GM18861 (cell line): ENCODE data around the gene HOXD12.

ENCODE experiments used
- ATAC-seq: cut with Tn5 transposase; IDR thresholded peaks from one replicate; pipeline ENCODE4 v1.9.1; 2021; ENCODE audit not compliant: unreplicated experiment

HOXD12 gene

DNA sequence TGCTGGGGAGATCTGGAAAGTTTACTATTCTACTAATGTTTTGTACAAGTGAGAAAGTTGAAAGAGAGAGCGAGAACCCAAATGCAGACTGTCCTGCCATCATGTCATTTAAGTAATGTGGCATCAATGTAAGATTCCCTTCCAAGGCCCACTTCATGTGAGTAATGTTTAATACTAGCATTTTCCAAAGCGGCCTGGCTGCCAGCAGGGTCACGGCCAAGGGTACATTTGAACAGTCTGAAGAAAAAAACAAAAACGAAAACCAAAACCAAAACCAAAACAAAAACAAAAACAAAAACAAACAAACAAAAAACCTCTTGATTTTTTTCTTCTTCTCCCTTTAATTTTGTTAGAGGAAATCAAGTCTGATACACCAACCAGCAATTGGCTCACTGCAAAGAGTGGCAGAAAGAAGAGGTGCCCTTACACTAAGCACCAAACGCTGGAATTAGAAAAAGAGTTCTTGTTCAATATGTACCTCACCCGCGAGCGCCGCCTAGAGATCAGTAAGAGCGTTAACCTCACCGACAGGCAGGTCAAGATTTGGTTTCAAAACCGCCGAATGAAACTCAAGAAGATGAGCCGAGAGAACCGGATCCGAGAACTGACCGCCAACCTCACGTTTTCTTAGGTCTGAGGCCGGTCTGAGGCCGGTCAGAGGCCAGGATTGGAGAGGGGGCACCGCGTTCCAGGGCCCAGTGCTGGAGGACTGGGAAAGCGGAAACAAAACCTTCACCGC is 19.2 kb downstream of the HOXD12 start:
- ATAC-seq = no peak

DNA sequence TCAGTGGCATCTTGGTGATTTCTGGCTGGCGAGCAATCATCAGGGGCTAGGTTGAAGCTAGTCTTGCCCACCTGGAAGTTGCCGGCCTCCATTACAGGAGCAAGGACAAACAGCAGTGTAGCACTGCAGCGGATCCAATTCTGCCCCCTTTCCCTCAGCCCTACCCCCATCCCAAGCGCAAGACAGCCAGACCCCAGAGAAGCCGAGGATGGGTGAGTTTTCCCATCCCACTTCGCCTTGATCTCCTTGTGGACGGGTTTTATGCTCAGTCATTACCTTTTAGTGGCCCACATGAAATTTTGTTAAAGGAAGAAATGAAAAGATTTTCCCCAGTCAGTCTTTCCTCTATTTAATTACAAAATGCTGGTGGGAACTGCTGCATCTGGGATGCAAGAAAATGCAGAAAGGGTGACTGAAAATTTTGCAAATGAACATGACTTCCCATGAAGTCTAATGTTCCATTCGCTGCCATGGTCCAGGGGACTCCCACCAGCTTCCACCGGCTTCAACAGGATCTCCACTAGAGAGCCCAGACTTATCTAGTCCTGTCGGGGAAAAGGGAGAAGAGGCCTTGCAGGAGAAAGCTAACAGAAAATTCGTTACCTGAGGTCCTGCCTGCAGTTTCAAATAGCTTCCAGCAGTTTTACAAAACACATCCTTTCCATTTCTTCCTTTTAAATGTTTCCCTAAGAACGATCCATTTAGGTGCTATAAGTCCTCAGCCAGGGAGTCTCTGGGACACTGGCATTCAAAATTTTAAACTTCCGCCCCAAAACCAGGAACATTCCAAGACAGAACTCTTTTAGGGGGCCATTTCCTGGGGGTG is 21.0 kb downstream of the HOXD12 start:
- ATAC-seq = no peak

DNA sequence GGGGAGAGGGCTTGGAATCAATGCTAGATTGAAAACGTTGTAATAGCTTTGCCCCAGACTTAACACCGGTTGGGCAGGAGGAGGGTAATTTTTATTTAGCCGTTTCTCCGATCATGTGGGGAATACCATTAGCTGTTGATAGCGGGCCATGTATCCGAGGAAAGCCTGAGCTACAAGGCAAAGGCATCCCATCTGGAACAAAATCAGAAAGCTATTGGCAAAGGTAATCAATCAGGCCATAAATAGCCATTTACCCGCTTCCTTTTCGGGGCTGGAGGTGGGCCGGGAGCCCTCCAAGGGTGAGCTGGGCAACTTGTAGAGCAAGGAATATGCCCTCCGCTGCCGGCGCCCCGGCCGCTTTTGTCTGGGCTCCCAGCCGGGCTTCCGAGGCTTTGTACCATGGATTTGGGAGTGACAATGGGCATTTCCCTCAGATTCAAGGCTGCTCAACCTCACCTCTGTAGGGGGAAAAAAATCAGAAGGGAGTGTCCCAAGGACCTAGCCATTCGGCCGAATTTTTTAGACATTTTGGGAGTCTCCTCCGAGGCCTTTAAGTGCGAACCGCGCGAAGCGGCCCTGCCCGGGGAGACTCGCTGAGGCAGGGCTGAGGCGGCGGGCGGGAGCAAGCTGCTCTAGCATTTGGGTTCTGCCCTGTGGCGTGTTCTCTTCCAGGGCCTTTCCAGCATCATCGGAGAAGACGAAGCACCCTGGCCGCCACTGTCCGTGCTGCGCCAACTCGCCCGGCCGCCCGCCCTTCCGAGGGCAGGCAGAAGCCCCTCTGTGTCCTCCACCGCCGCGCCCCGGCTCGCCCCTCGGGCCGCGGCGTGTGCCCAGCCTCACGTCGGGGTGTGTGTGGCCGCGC is 21.8 kb downstream of the HOXD12 start:
- no peak for ATAC-seq

DNA sequence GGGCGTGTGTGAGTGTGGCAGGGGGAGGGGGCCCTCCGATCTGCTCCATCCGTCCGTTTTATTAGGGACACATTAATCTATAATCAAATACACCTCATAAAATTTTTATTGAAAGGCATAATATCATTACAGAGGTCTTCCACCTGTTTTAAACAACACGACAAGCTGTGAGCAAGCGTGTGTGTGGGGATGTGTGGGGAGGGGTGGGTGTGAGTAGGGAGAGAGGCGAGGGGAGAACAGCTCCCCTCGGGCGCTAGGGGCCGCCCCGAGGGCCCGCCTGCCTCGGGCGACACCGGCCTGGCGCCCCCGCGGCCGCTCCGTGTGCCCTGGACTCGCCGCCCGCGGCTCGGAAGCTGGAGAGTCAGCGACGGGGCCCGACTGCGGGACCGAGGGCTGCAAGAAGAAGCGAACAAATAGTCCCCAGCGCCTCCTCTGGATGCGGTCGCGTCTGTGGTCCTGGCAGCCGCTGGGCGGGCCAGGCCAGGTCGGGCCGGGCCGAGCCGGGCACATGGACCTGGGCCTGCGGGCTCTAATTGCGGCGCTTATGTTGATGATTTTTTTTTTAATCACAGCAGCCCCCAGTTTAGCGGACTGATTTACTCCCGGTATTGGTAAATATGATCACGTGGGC is 22.6 kb downstream of the HOXD12 start:
- ATAC-seq = no peak

DNA sequence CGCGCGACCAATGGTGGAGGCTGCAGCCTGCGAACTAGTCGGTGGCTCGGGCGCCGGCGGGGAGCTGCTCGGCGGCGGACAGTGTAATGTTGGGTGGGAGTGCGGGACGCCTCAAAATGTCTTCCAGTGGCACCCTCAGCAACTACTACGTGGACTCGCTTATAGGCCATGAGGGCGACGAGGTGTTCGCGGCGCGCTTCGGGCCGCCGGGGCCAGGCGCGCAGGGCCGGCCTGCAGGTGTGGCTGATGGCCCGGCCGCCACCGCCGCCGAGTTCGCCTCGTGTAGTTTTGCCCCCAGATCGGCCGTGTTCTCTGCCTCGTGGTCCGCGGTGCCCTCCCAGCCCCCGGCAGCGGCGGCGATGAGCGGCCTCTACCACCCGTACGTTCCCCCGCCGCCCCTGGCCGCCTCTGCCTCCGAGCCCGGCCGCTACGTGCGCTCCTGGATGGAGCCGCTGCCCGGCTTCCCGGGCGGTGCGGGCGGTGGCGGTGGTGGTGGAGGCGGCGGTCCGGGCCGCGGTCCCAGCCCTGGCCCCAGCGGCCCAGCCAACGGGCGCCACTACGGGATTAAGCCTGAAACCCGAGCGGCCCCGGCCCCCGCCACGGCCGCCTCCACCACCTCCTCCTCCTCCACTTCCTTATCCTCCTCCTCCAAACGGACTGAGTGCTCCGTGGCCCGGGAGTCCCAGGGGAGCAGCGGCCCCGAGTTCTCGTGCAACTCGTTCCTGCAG is 23.3 kb downstream of the HOXD12 start, which contains the start of gene HOXD9:
TSS of gene HOXD9 (plus strand) at position 37 of the 728 bp plus-strand sequence. CDS start at position 87, 50 bp downstream.
- no peak for ATAC-seq

DNA sequence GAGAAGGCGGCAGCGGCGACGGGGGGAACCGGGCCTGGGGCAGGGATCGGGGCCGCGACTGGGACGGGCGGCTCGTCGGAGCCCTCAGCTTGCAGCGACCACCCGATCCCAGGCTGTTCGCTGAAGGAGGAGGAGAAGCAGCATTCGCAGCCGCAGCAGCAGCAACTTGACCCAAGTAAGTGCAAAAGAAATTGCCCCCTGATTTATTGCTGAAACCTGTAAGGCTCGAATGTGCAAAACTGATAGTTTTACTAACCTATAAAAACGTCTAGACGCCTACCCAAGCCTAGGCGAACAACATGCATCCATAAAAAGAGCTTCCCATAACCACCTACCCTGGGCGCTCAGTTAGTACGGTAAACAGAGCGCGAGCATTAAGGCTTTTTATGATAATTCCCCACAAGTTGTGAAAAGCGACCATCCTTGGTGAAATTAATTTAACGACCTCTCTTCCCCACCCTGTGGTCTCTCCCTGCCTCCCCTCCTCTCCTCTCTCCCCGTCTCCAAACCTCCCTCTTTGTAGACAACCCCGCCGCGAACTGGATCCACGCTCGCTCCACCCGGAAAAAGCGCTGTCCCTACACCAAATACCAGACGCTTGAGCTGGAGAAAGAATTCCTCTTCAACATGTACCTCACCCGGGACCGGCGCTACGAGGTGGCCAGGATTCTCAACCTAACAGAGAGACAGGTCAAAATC is 24.0 kb downstream of the HOXD12 start:
- no peak for ATAC-seq

DNA sequence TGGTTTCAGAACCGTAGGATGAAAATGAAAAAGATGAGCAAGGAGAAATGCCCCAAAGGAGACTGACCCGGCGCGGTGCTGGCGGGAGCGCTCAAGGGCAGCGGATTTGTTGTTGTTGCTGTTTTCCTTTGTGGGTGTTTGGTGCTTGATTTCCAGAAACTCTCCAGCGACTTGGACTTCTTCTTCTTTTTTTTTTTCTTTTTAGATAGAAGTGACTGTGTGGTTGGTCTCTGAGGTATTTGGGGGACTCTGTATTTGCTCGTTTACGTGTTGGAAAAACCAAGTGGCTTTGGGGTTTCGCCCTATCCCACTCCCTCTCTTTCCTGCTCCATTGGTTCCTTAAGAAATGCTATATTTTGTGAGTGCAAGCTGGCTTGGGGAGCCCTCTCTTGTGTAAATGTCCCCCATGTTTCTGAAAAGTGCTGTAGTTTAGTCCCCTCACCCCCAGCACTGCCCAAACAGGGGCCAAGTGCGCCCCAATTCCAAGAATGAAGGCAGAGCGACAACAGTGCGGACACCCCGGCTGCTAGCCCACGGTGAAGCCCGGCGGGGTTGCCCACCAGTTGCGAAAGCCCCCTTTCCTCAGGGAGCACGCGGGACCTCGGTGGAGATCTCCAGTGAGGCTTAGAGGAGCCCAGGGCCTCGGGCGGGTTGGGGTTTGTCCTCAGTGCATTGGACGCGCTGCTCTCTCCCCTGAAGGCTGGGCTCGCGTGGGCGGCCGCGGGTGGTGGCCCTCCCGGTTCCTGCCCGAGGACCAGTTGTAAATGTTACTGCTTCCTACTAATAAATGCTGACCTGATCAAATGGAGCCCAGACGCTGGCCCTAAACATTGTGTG is 24.7 kb downstream of the HOXD12 start:
- no peak for ATAC-seq

DNA sequence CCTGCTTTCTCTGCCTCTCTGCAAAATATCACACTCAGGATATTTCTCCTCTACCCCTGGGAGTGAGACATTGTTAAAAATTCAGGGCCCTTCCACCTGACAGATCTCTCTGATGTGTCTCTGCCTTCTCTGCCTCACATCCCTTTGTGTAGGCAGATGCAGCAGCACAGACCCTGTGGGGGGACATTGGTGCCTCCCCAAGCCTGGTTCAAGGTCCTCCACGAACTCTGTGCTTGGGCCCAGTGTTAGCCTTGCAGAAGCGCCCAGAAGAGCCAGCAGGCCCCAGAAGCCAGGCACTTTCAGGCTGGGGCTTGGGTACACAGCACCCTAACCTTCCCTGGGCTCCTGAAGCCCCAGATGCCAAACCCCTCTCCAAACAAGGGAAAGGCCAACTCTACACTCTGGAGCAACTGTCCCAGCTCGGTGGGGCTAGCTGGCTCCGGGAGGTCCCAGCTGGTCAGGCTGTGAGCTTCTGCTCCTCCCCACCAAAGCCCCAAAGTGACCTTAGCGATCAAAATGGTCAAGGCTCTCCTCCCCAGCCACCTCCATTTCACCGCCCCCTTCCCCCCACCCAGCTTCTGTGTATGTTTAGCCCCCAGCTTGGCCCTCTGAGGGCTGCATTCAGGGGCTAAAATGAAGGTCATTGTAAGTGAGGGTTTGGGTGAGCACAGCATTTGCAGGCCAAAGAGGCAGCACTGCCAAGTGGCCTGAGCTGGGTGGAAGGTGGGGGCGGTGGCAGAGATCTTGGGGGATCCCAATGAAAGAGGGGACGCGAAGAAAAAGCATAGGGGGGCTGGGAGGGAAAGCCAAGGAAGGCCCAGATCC is 25.6 kb downstream of the HOXD12 start:
- ATAC-seq = no peak

DNA sequence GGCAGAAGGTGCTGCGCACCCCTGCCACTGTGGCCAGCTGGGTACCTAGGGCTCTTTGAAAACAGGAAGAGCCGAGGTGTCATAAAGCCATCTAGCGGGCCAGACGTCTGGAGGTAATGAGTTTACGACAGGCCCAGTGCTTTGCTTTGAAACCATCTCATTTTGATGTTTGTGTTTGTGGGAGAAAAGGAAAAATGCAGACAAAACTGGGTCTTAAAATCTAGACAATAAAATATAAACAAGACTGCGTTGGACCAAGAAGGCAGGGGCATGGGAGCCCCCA is 26.1 kb downstream of the HOXD12 start:
- no peak for ATAC-seq

DNA sequence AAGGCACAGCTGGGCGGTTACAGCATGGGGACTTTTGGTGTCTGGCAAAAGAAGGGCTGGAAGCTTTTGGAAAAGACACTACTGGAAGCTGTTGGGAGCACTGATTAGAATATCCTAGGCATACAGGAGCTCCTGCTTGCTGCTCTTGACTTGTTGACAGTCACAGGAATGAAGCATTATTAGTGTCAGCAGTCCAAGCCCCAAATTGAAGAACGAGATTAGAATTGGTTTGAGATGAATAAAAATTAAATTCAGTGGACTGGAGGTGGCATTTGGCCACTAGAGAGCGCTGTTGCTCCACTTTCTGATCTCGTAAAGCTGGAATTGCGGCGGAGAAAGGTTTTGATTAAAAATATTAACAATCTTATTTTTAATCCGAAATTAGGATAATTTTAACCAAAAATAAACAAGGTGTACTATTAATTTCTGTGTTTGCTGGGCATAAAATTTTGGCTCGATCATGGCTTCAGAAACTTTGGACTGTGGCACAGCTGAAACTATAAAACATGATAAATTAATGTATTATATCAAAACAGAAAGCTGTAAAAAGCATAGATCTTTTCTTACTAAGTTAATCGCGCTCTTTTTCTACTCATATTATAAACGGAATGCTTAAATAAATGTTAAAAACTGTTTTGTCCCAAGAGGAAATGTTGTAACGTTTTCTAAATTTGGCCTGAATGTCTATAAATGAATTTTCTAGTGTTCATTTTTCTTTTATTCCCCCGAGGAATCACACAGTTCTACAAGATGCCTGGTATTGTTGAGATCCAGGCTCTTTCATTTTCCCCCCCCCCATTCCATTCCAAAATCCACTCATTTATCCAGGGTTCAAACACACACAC is 27.6 kb downstream of the HOXD12 start:
- ATAC-seq = no peak

DNA sequence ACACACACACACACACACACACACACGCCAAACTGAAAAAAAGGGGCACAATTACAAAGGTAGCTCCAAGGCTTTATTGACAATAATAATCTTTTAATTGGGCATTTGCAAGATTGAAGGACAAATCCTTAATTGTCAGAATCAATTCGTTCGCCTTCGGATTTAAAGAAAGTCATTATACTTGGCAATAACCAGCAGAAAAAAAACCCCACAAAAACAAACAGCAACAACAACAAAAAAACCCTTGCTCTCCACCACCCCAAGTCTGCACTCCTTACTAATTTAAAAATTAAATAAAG is 28.1 kb downstream of the HOXD12 start:
- no peak for ATAC-seq

DNA sequence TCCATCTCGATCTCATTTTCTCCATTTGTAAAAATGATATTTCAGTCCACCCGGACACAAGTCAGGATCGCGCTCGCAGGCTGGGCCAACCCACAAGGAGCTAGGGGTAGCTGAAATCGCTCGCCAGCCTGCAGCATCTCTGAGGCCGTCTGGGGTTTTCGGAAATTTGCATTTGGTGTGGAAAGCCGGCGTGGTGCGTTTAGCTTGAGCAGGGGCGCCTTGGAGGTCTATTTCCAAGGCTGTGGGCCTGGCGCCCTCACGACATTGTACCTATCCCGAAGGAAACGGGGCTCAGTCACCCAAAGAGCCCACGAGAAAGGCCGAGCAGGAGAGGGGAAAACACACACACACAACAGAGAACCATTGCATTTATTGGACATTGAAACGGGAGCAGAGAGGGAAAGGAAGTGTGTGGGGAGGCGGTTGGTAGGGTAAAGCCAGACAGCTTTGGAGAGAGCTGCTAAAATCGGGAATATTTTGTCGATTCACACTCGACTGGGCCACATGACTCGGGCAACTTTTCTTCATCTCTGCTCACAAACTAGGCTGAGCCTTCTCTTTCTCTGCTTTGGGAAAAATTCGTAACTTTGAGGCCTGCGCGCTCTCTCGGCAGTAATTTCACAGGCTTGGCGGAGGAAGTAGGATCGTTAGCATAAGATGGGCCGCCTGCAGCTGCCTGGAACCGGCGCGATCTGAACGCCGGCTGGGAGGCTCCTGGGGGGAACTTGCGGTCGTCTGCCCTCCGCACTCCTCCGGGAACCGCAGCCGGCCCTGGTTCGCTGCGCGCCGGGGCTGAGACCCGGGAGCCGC is 28.8 kb downstream of the HOXD12 start:
- no peak for ATAC-seq

DNA sequence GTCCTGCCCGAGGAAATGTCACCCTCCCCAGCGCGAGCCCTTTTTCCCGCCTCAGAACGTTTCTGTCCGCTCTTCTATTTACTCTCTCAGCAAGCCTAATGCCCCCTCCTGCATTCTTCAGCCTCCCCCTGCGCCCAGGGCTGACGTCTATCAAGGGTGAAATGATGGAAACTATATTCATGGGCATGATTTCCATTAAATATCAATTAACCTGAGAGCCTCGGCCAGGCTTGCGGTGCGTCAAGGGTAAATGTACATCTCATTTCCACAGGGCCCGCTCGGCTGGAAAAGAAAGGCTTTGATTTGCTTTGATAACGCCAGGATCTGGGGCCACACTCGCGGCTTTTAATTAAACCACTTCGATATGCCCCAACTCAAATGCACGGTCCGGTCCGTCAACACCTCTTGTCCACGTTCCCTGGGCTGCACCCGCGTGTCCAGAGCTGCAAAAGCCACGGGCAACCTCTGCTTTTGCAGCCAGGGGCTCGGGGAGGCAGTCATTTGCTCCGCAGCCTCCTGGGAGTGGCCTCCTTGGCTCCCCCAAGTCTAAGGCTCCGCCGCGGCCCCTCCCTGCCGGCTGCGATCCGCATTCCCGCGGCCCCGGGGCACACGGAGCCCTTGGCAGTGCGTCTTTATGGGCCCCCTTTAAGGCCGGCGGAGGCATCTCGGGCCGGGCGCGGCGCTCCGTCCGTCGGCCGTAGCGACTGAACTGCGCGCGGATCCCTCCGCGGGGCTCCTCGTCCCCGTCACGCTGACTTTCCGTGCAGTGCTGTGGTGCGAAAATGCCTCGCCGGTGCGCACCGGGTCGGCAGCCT is 29.6 kb downstream of the HOXD12 start, which contains the start of gene HOXD8:
TSS of gene HOXD8 (plus strand) at position 724 of the 815 bp plus-strand sequence. CDS start 662 bp downstream, outside the sequence.
- no peak for ATAC-seq

DNA sequence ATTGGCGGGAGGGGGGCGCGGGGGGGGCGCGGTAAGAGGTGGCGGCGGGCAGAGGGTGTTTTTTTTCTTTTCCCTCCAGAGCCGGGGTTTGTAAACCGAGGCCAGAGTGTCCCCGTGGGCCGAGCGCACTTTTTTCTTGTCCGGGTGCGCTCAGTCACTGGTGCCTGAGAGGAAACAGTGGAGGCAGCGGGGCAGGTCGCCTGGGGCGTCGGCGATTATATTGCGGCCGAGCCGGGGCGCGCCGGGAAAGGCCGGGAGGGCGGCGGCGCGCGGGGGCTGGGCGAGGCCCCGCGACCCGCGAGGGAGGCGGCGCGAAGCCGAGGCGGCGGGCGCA is 30.2 kb downstream of the HOXD12 start:
- no peak for ATAC-seq

DNA sequence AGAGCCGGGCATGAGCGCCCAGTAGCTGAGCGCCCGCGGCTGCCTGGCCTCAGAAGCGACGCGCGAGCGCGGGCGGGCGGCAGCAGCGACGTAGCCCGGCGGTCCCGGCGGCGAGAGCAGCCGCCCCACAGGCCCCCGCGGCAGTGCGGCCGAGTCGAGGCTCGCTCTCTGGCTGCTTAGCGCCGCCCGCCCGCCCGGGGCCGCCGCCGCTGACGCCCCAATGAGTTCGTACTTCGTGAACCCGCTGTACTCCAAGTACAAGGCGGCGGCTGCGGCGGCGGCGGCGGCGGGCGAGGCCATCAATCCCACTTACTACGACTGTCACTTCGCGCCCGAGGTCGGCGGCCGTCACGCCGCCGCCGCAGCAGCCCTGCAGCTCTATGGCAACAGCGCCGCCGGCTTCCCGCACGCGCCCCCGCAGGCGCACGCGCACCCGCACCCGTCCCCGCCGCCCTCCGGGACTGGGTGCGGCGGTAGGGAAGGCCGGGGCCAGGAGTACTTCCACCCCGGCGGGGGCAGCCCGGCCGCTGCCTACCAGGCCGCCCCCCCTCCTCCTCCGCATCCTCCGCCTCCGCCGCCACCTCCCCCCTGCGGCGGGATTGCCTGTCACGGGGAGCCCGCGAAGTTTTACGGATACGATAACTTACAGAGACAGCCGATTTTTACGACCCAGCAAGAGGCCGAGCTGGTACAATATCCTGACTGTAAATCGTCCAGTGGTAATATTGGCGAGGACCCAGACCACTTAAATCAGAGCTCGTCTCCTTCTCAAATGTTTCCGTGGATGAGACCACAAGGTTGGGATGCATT is 30.8 kb downstream of the HOXD12 start:
- no peak for ATAC-seq
